NCI-H82 (cell line): ENCODE data around the gene CNST.

Experiments
- DNase-seq: peaks from one replicate; lab custom pipeline; 2025; lab: John Stamatoyannopoulos, UW

CNST gene

GRCh38 chr1:246566128-246566812, at the start of gene CNST, which contains the start of gene TFB2M:
Gene CNST, plus strand, starts transcription at chr1:246566456. Its CDS starts 25,107 bp downstream, at chr1:246591563.
Gene TFB2M, minus strand, starts transcription at chr1:246566261. Its CDS starts 123 bp downstream, at chr1:246566138.
- DNase-seq = peak; percentile 100

DNA sequence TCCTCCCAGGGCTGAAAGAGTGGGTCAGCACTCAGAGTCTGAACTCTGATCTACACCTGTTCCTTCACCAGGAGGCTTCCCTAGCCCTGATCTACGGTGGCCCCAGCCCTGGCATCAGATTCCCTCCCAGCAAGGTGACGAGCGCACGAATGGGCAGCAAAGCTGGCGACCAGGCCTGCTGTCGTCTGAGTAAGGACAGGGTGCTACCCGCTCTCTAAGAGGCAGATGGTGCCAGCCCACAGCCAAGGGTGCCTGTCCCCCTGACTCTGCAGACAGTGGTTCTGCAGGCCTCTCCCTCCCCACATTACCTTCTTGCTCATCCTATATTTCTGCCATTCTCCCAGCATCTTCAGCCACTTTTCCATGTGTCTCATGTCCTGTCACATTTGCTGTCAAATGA, 48.9 kb upstream of the CNST start:
- DNase-seq = no peak

DNA sequence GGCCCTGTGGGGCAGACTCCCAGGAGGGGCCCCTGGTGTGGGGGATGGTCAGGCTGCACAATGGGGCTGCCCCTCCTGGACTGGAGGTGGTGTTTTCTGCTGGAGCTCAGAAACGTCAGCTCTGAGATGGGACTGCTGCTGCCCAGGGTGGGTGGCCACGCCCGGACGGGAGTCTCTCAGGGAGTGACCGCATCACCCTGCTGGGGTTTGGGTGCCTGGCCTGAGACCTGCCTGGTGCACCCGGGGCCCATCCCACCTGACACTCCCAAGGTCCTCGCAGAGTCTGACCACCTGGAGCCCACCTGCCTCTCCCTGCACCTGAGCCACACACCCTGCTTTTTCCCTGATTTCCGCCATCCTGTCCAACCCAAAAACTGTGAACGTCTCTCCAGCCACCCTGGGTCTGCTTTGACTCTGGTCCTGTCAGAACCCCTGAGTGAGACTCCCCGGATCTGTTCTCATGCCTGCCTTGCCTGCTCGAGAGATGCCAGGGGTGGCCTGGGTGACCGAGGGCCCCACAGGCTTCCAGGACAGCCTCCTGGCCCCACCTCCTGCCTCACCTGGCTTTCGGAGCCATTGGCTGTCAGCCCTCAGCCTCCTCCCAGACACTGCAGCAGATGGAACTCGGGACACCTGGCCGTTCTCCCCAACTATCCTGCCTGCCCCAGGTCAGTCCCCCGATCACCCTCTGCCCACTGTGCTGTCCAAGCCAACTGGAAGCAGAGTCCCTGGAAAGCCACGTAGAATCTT, 47.6 kb upstream of the CNST start:
- no peak for DNase-seq

- no peak for DNase-seq
Observed at GRCh38 chr1:246519514-246519913, 46.7 kb upstream of the CNST start.

GRCh38 chr1:246526380-246526779, 39.9 kb upstream of the CNST start:
- DNase-seq = no peak

- peak; percentile 55 for DNase-seq
Observed at GRCh38 chr1:246526915-246527314, 39.3 kb upstream of the CNST start.

- no peak for DNase-seq
Observed at GRCh38 chr1:246527402-246528088, 38.7 kb upstream of the CNST start.

DNA sequence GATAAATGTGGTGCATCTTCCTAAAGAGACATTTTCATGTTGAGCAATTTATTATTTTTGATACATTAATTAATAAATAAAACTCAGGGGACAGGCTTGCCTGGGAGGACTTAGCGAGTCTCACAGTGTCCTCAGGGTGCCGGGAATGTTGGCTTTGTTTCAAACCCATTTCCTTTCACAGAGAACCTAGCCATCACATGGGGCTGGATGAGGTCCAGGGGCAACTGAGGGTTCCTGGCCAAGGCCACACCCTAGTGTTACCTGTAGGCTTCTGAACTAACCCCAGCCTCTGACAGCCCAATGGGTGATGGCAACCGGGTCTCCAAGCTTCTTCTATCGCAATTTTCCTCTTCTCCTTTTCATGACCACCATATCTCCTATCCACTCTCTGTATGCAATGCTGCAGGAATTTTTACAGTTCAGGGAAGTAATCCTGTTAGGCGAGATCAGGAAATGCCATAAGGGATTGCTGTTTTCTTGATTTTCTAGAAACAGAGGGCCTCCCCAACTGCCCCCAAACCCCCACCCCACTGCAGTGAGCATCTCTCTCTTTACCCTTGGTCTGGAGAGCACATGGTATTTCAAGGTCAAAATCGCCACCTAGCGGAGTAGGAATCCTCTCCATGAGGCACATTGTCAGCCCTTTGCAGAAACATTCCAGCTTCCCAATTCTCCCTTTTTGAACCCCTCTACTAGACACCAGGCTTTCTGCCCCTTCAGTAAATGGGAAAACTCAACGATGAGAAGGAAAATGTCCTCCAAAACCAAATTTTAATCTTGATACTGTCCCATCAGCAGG, 37.1 kb upstream of the CNST start:
- peak; percentile 60 for DNase-seq

DNA sequence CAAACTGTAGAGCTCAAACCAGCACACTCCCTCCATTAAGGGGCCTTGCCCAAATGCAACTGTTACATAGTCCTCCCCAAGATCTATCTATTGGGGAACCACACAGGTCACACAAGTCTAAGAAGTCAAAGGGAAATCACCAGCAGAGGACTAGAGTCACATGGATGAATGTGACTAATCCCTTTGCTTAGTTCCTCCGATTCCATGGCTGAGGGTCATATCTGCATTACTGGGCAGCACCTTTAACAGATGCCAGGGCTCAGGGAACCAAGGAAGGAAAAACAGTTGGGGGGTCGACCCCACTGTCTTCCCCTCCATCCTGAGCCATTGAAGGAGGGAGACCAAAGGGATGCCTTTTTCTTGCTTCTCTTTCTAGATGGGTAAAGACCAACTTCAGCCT, 35.8 kb upstream of the CNST start:
- no peak for DNase-seq

GRCh38 chr1:246532519-246532918, 33.7 kb upstream of the CNST start:
- DNase-seq = peak; percentile 47

- DNase-seq = peak; percentile 98
Observed at GRCh38 chr1:246533371-246533905, 32.8 kb upstream of the CNST start.

DNA sequence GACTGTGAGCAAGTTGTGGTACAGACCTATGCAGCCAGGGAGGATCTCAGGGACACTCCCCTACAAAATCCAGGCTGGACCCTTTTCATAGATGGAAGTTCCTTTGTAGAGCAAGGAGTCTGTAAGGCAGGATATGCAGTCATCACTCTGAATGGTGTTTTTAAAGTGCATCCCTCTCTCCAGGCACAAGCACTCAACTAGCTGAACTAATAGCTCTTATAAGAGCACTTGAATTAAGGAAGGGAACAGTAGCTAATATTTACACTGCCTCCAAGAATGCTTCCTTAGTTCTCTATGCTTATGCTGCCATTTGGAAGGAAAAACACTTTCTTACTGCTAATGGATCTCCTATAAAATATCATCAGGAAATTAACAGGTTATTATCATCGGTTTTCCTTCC, 32.1 kb upstream of the CNST start:
- no peak for DNase-seq

- no peak for DNase-seq
Observed at GRCh38 chr1:246537441-246537840, 28.8 kb upstream of the CNST start.

DNA sequence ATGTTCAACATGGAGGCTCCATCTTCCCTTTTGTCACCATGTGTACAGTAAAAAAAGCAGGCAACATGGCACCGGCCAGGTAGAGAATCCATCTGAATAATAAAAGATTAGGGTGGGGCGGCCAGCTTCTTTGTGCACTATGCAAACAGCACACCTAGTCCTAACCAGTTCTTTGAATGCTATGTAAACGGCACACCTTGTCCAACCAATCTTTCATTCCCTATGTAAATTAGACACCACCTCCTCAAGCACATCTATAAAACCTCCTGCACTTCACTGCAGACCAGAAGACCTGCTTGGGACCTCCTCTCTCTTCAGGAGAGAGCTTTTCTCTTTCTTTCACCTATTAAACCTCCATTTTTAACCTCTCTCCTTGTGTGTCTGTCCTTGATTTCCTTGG, 28.4 kb upstream of the CNST start:
- no peak for DNase-seq

GRCh38 chr1:246540738-246541491, 25.3 kb upstream of the CNST start:
- DNase-seq = no peak

- no peak for DNase-seq
Observed at GRCh38 chr1:246544001-246544400, 22.3 kb upstream of the CNST start.

- no peak for DNase-seq
Observed at GRCh38 chr1:246549665-246550064, 16.6 kb upstream of the CNST start.

GRCh38 chr1:246550402-246550801, 15.9 kb upstream of the CNST start:
- DNase-seq = no peak

- DNase-seq = no peak
Observed at GRCh38 chr1:246552110-246552509, 14.1 kb upstream of the CNST start.

DNA sequence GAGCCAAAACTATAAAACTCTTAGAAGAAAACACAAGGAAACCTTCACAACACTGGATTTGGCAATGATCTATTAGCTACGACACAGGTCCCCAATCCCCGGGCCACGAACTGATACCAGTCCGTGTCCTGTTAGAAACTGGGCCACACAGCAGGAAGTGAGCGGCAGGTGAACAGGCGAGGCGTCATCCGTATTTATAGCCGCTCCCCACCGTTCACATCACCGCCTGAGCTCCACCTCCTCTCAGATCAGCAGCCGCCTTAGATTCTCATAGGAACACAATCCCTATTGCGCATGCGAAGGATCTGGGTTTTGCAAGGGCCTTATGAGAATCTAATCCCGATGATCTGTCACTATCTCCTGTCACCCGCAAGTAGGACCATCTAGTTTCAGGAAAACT, 12.1 kb upstream of the CNST start:
- no peak for DNase-seq

DNA sequence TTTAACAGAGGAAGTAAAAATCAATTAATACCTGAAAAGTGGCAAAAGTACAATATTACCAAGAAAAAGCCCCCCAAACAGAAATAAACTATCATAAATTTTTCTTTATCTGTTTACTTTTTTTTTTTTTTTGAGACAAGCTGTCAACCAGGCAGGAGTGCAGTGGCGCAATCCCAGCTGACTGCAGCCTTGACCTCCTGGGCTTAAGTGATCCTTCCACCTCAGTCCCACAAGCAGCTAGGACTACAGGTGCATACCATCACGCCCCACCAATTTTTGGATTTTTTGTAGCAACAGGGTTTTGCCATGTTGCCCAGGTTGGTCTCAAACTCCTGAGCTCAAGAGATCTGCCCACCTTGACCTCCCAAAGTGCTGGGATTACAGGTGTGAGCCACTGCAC, 8.2 kb upstream of the CNST start:
- no peak for DNase-seq
